Measurements from ENCODE around the gene NOS1. TPM values are rescaled to one million over a fixed set of nuclear protein-coding genes. Genes with fewer than 3 reads are reported as not detected.

Gene NOS1
- total and polyA plus RNA-seq, 2 of the 8 experiments (the other 6 are each of a cell fraction or from before 2014, with no cell fraction given), result 1.5 to 2.0 TPM

DNA sequence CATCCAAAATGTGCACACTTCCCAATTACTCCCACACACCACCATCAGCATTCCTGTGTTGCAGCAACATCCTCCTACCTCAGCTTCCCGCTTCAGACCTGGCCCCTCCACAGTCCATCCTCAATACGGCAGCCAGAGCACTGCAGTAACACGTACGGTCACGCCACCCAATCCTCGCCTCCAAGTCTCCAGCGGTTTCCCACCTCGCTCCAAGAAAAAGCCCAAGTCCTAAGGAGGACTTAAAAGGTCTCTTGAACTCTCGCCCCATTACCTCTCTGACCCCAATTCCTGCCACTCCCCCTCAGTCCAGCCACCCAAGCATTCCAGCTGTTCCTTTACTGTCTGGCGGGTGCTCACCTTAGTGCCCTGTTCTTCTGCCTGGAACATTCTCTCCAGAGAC is 183.1 kb downstream of the NOS1 start:
- H3K4me2 ChIP-seq (ENCODE audit: insufficient read depth in 1 of 2, low read depth in 2 of 2, low read length in 2 of 2), result no peak overlapping the region
- no peak for TF ChIP-seq KDM1A (IDR thresholded peaks at IDR 0.05; ENCODE audit: borderline replicate concordance, low read length)
- TF ChIP-seq YY1 (IDR thresholded peaks at IDR 0.05; ENCODE audit: low read depth, low read length), result no peak
- TF ChIP-seq SP2 (IDR thresholded peaks at IDR 0.05; ENCODE audit: low read length), result no peak
- TF ChIP-seq MAFK (IDR thresholded peaks at IDR 0.05; ENCODE audit: low read depth, low read length), result no peak
- no peak for TF ChIP-seq RFX5 (IDR thresholded peaks at IDR 0.05; ENCODE audit: borderline replicate concordance, low read depth, low read length)
- no peak for TF ChIP-seq TCF12 (IDR thresholded peaks at IDR 0.05; ENCODE audit: low read depth, low read length)
- TF ChIP-seq, protein P1, sequence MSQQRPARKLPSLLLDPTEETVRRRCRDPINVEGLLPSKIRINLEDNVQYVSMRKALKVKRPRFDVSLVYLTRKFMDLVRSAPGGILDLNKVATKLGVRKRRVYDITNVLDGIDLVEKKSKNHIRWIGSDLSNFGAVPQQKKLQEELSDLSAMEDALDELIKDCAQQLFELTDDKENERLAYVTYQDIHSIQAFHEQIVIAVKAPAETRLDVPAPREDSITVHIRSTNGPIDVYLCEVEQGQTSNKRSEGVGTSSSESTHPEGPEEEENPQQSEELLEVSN (IDR thresholded peaks at IDR 0.05), result no peak
- H4K20me1 ChIP-seq (replicated peaks in 1 of 2; ENCODE audit: control insufficient read depth in 1 of 2, insufficient read depth in 2 of 2, low read length in 2 of 2), result peaks cover 0 to 2% of the 10 kb centered on the region in 2 experiments
- POLR2A ChIA-PET (ENCODE audit: partially characterized antibody), result interaction anchor here (1.1 kb wide), 1 partner anchor 12 kb away, joined by 4 read pairs; the partner anchor contains the start of gene FBXO21
- no peak overlapping the region for H2BK15ac ChIP-seq (ENCODE audit: low read length)
- H3K4ac ChIP-seq (replicated peaks; ENCODE audit: insufficient read length, low read depth, low read length), result no peak overlapping the region
- H2AK5ac ChIP-seq (ENCODE audit: low read depth, low read length), result no peak overlapping the region
- no peaks in the 10 kb centered on the region; the same call in 1 of the 2 replicates for H3K79me1 ChIP-seq (ENCODE audit: low read depth, low read length)
- H3K27me3 ChIP-seq (replicated peaks in 1 of 4; ENCODE audit: control insufficient read depth in 3 of 4, extremely low read depth in 1 of 4, insufficient read depth in 3 of 4, low read length in 3 of 4), result no peaks in the 10 kb centered on the region
- DNase-seq (ENCODE audit: low read depth in 1 of 2, low spot score in 2 of 2) (no peak), FAIRE-seq (no peak)
- no peak overlapping the region for H3K27ac ChIP-seq (ENCODE audit: low read depth, low read length)
- H4K8ac ChIP-seq (ENCODE audit: extremely low read depth, insufficient read depth, low read length), result no peak overlapping the region
- H4K91ac ChIP-seq (replicated peaks; ENCODE audit: insufficient read length, low read length), result no peak overlapping the region
- H3K4me3 ChIP-seq (ENCODE audit: extremely low read depth in 1 of 4, insufficient read depth in 2 of 4, low read depth in 3 of 4, low read length in 4 of 4), result no peak overlapping the region
- no peak overlapping the region for H2BK5ac ChIP-seq (ENCODE audit: low read depth, low read length)
- no peaks in the 10 kb centered on the region for H3K4me1 ChIP-seq (replicated peaks in 1 of 4; ENCODE audit: control insufficient read depth in 3 of 4, insufficient read depth in 4 of 4, low read length in 3 of 4)
- no peak overlapping the region for H2BK12ac ChIP-seq (ENCODE audit: low read depth, low read length)
- no peak overlapping the region for H4K5ac ChIP-seq (ENCODE audit: insufficient read length, low read depth, low read length)
- H3K36me3 ChIP-seq (ENCODE audit: control insufficient read depth in 2 of 4, insufficient read depth in 4 of 4, low read length in 3 of 4), result peaks cover 29 to 72% (median 58%) of the 10 kb centered on the region in 4 experiments
- H2AFZ ChIP-seq (ENCODE audit: low read length), result no peak overlapping the region
- H3K79me2 ChIP-seq (ENCODE audit: control insufficient read depth in 1 of 2, insufficient read depth in 2 of 2, low read length in 2 of 2), result no peaks in the 10 kb centered on the region; a peak in 1 of 4 replicates
- no peak overlapping the region for H3K56ac ChIP-seq (replicated peaks; ENCODE audit: insufficient read length, low read depth, low read length)
- H3K18ac ChIP-seq (ENCODE audit: extremely low read depth, low read length), result no peak overlapping the region
- H3K9me3 ChIP-seq (ENCODE audit: insufficient read depth in 2 of 2, low read depth in 1 of 2, low read length in 1 of 2), result no peaks in the 10 kb centered on the region
- H3K9ac ChIP-seq (replicated peaks in 1 of 4; ENCODE audit: extremely low read depth in 1 of 4, low read depth in 3 of 4, low read length in 3 of 4), result no peak overlapping the region
- H2BK20ac ChIP-seq (ENCODE audit: low read length), result no peak overlapping the region
- H2BK120ac ChIP-seq (replicated peaks; ENCODE audit: low read depth, low read length), result no peak overlapping the region
- H3K23ac ChIP-seq (ENCODE audit: insufficient read length), result no peak overlapping the region
- CTCF ChIA-PET (ENCODE audit: partially characterized antibody), result no interaction called here
- no peaks in the 10 kb centered on the region for H3K23me2 ChIP-seq (ENCODE audit: low read depth, low read length)
- 95% methylated on average over 10 of the region's 10 CpGs; no CpG with 5 or more reads in 1 of the 2 experiments for WGBS, 2 experiments (ENCODE audit: extremely low coverage in 1 of 2, insufficient coverage in 1 of 2, insufficient read length in 1 of 2, insufficient replicate concordance in 2 of 2, low coverage in 1 of 2, low lambda C conversion rate in 2 of 2, missing lambda C conversion rate in 1 of 2)
- no peak overlapping the region for H3K14ac ChIP-seq (ENCODE audit: insufficient read length)

Measured in H1 (cell line).